Adipocyte (in vitro differentiated cells): Measurements from ENCODE around the gene SRPK2.

ENCODE experiments used
- DNase-seq: peaks from one replicate; pipeline ENCODE4 v3.0.0-alpha.2; 2015; ENCODE audit warnings: low read depth
- H3K27me3 ChIP-seq: replicated peaks from 2 replicates; pipeline ENCODE4 v1.7.0; 2013; ENCODE audit warnings: mild to moderate bottlenecking, low read length, moderate library complexity; ENCODE audit not compliant: control insufficient read depth, insufficient read depth
- H3K36me3 ChIP-seq: 2 replicates; pipeline ENCODE4 v1.7.0; 2013; ENCODE audit warnings: low read length, mild to moderate bottlenecking, moderate library complexity; ENCODE audit not compliant: control insufficient read depth, insufficient read depth, severe bottlenecking
- H3K4me1 ChIP-seq: 2 replicates; pipeline ENCODE4 v1.7.0; 2013; ENCODE audit warnings: mild to moderate bottlenecking, low read length, moderate library complexity; ENCODE audit not compliant: control insufficient read depth, insufficient read depth
- H3K4me3 ChIP-seq: 2 replicates; pipeline ENCODE4 v1.7.0; 2013; ENCODE audit warnings: mild to moderate bottlenecking, low read length, moderate library complexity
- H3K9ac ChIP-seq: 2 replicates; pipeline ENCODE4 v1.7.0; 2013; ENCODE audit warnings: mild to moderate bottlenecking, low read length, moderate library complexity
- H3K9me3 ChIP-seq: 2 replicates; pipeline ENCODE4 v1.7.0; 2013; ENCODE audit warnings: mild to moderate bottlenecking, low read length, moderate library complexity; ENCODE audit not compliant: control insufficient read depth

The SRPK2 gene

DNA sequence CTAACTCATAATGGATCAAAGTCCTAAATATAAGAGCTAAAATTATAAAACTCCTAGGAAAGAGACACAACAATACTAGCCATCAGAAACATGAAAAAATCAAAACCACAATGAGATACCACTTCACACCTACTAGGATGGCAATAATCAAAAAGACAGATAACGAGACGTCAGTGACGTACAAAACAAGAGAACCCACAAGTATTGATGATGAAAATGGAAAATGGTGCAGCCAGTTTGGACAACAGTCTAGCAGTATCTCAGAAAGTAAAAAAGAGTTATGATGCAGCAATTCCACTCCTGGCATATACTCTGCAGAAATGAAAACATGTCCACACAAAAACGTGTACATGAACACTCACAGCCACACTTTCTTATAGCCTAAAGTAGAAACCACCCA, 173.5 kb downstream of the SRPK2 start:
- H3K4me3 ChIP-seq = no peak overlapping the region
- no peaks in the 10 kb centered on the region for H3K36me3 ChIP-seq
- no peaks in the 10 kb centered on the region for H3K27me3 ChIP-seq
- no peak for DNase-seq
- H3K9me3 ChIP-seq = no peaks in the 10 kb centered on the region
- peaks cover 11% of the 10 kb centered on the region for H3K4me1 ChIP-seq
- no peak overlapping the region for H3K9ac ChIP-seq

DNA sequence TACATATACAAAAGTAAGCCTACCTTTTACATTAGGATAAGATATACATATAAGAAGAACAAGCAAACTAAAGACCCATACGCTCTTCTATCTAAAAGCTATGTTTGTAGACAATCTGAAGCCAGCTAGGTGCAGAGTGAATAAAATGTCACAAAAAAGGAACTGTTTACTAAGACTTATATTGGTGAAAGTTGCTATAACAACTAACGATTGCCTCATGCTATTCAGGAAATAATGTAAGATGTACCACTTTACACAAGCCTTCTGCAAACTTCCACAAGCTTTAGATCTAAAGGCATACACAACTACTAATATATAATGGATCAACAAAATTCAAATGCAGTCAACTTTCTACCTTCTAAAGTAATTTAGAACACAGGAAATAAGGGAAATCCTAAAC, 175.1 kb downstream of the SRPK2 start:
- H3K9ac ChIP-seq = no peak overlapping the region

DNA sequence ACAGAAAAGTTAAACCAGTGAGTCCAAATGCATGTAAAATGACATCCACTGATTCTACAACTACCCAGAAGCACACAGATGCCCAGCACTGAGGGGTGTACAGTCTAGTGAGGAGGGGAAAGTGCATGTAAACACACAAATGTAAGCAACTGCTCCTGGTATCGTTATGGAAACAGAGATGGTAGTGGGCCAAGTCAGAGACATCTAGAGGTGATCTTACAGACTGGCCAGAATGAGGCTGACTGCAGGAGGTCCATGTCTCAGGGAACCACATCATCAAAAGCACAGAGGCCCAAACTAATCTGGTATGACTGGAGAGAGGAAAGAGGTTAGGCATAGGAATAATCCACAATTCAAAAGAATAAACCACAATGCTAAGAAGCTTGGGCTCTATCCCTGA, 176.5 kb downstream of the SRPK2 start:
- no peaks in the 10 kb centered on the region for H3K9me3 ChIP-seq
- H3K27me3 ChIP-seq = no peaks in the 10 kb centered on the region
- H3K4me3 ChIP-seq = no peak overlapping the region

More for the DNA sequence above, 175.1 kb downstream of the SRPK2 start:
- Histone ChIP-seq H3K4me1 (peaks cover 3% of the 10 kb centered on the region), H3K9me3 (no peaks in the 10 kb centered on the region), H3K4me3 (no peak overlapping the region), H3K36me3 (no peaks in the 10 kb centered on the region), H3K27me3 (no peaks in the 10 kb centered on the region)
- DNase-seq = no peak

DNA sequence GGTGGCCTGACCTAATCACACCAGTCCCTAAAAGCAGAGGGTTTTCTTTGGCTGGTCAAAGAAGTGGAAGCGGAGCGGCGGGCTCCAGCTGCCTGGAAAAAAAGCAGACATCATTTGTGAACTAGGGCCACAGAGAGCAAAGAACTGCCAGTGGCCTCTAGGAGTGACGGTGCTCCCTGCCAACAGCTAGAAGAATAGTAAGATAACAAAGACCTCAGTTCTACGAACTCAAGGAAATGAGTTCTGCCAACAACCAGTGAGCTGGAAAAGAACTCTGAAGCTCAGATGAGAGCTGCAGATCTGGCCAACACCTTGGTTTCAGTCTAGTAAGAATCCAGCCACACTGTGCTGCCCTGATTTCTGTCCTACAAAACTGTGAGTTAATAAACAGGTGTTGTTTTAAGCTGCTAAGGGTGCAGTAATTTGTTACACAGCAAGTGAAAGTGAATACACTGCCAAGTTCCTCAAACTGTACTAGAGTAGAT, 178.0 kb downstream of the SRPK2 start:
- Histone ChIP-seq H3K4me3 (no peak overlapping the region), H3K9ac (no peak overlapping the region), H3K36me3 (no peaks in the 10 kb centered on the region), H3K4me1 (no peaks in the 10 kb centered on the region), H3K9me3 (no peaks in the 10 kb centered on the region), H3K27me3 (no peaks in the 10 kb centered on the region)
- DNase-seq = no peak

More for the DNA sequence above, 176.5 kb downstream of the SRPK2 start:
- H3K36me3 ChIP-seq = no peaks in the 10 kb centered on the region
- H3K4me1 ChIP-seq = no peaks in the 10 kb centered on the region
- no peak for DNase-seq
- no peak overlapping the region for H3K9ac ChIP-seq

DNA sequence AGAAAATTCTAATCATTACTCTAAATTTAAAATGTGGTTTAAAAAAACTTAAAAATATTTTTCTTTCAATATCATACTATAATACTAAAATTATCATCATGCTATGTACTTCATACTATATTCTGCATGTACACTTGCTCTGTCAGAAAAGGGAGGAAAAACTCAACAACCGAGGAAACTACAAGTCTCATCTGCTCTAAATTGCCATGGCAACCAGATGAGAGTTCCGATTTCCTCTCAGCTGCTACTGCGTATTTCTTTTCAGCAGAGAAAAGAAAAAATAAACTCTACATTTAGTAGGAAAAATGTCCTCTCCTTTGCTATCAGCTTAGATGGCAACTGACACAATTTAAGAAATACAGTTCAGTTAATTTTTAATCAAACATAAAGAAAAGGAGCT, 178.9 kb downstream of the SRPK2 start:
- Histone ChIP-seq H3K4me3 (no peak overlapping the region), H3K27me3 (no peaks in the 10 kb centered on the region), H3K9ac (no peak overlapping the region), H3K36me3 (no peaks in the 10 kb centered on the region), H3K9me3 (no peaks in the 10 kb centered on the region), H3K4me1 (no peaks in the 10 kb centered on the region)
- no peak for DNase-seq

DNA sequence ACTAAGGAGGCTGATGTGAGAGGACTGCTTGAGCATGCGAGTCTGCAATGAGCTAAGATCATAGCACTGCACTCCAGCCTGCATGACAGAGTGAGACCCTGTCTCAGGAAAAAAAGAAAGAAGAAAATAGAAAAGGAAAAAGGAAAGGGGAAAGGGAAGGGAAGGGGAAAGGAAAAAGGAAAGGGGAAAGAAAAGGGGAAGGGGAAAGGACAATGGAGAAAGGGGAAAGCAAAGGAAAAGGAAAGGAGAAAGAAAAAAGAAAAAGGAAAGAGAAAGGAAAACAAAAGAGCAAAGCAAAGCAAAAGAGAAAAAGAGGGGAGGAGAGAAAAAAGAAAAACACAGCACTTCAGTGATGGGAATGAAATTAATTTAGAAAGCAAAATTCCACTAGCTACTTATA, 179.3 kb downstream of the SRPK2 start:
- no peak overlapping the region for H3K9ac ChIP-seq
- no peaks in the 10 kb centered on the region for H3K36me3 ChIP-seq
- no peaks in the 10 kb centered on the region for H3K9me3 ChIP-seq
- H3K4me1 ChIP-seq = no peaks in the 10 kb centered on the region
- no peak for DNase-seq
- H3K27me3 ChIP-seq = no peaks in the 10 kb centered on the region
- no peak overlapping the region for H3K4me3 ChIP-seq

DNA sequence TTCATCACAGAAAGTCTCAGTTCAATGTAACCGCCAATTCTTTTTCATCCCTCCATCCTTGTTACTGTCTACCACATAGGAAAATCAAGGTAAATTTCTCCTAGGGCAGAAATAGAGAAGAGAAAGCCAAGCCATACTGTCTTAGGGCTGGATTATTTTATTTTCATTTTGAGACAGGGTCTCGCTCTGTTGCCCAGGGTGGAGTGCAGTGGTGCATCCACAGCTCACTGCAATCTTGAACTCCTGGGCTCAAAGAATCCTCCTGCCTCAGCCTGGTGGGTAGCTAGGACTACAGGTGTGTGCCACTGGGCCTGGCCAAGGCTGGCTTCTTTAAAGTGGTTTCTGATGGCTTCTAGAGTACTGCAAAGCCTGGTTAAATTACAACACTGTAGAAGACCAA, 181.7 kb downstream of the SRPK2 start:
- H3K9me3 ChIP-seq = no peaks in the 10 kb centered on the region
- DNase-seq = no peak
- H3K4me1 ChIP-seq = no peaks in the 10 kb centered on the region

DNA sequence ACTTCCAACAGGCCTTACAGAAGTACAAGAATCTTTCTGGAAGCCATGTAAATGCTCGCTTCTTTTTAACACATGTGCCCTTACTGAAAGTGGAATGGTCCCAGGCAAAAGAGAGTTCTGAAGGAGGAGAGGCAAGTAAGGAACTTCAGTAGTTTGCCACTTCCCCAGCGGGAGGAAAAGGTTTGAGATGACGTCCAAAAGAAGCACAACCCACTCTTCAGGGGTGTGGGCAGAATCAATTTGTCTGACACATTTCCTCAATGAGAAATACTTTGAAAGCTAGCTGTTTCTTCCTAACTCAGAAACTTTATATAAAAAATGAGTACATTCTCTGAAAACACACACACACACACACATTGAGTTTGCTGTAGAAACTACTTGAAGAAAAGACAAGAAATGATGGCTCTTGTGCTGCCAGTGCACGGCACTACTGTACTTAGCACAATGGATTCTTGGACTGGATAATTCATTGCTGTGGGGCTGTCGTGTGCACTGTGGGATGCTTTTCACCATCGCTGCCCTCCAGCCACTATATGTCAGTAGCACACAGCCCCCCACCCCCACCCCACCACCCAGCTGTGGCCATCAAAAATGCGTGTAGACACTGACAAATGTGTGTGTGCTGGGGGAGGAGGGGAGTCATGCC, 183.0 kb downstream of the SRPK2 start:
- Histone ChIP-seq H3K36me3 (peaks cover 18% of the 10 kb centered on the region), H3K4me3 (no peak overlapping the region), H3K9me3 (no peaks in the 10 kb centered on the region), H3K4me1 (no peaks in the 10 kb centered on the region), H3K27me3 (no peaks in the 10 kb centered on the region), H3K9ac (no peak overlapping the region)
- DNase-seq = no peak

More for the DNA sequence above, 181.7 kb downstream of the SRPK2 start:
- H3K9ac ChIP-seq = no peak overlapping the region
- H3K4me3 ChIP-seq = no peak overlapping the region
- H3K27me3 ChIP-seq = no peaks in the 10 kb centered on the region
- H3K36me3 ChIP-seq = peaks cover 8% of the 10 kb centered on the region

DNA sequence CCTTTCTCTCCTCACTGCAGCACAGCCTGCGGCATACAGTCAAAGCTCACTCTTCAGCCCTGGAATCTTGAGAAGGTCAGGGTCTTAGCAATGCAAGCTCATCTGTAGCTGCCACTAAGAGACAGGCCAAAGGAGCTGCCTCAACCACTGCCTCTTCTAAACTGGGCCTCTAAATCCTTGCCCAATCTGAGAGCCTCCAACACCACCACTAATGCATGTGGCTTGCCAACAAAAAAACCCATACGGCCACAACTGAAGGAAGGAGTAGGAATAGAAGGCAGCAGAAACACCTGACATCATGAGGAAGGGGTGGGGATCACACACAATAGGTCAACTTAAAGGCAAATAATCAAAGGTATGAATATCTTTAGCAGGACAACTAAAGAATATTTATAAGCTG, 183.8 kb downstream of the SRPK2 start:
- Histone ChIP-seq H3K27me3 (no peaks in the 10 kb centered on the region), H3K4me1 (no peaks in the 10 kb centered on the region), H3K9me3 (no peaks in the 10 kb centered on the region), H3K36me3 (peaks cover 18% of the 10 kb centered on the region), H3K4me3 (no peak overlapping the region), H3K9ac (no peak overlapping the region)
- no peak for DNase-seq

DNA sequence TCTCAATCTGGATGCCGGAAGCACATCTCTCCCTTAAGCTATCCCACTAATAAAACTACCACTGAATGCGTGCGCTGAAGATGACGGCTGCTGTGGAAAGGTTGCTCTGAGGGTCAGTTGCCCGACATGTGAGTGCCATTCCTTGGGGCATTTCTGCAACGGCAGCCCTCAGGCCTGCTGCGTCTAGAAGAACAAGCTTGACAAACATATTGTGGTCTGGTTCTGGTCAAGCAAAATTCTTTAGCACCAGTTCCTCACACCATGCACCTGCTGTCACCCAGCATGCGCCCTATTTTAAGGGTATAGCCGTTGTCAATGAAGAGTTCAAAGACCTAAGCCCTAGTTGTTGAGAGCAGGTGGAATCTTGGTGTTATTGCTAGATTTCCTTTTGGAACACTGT, 184.2 kb downstream of the SRPK2 start:
- H3K36me3 ChIP-seq = peaks cover 18% of the 10 kb centered on the region
- no peak overlapping the region for H3K9ac ChIP-seq
- no peaks in the 10 kb centered on the region for H3K27me3 ChIP-seq
- no peak for DNase-seq
- H3K9me3 ChIP-seq = no peaks in the 10 kb centered on the region
- H3K4me3 ChIP-seq = no peak overlapping the region
- no peaks in the 10 kb centered on the region for H3K4me1 ChIP-seq

DNA sequence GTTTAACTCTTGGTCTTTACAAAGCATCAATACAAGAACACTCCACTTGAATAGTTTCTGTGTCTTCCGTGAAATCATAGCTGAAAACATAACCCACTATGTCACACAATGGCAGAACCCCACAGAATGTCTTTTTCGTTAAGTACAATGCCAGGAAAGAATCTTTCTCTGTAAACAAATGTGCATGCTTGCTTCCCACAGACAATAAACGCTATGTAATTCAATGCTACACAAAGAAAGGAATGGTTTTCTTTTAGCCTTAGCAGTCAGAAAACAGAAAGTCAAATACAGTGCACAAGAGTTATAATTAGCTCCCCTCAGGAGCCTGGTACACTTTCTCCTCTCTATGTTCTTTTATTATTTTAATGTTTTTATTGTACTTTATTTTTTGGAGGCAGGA, 186.1 kb downstream of the SRPK2 start:
- H3K4me3 ChIP-seq = no peak overlapping the region
- H3K27me3 ChIP-seq = no peaks in the 10 kb centered on the region
- no peak overlapping the region for H3K9ac ChIP-seq
- peaks cover 18% of the 10 kb centered on the region for H3K36me3 ChIP-seq
- no peaks in the 10 kb centered on the region for H3K9me3 ChIP-seq
- peaks cover 13% of the 10 kb centered on the region for H3K4me1 ChIP-seq
- peak; percentile 64 for DNase-seq

DNA sequence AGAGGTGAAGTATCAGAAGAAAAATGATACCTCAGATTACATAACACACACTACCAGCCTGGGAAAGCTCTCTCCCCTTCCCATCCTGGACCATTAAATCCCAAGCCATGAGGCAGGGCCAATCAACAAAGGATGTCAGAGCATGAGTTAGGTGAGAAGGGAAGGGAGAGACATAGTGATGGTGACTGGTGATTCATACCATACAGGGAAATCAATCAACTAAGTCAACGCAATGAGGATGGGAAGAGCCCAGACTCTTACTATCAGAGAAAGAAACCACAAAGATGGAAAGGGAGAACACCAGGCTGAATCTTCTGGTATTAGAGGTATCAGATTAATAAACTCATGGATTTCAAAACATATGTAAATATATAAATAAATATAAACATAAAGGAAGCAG, 189.3 kb downstream of the SRPK2 start:
- H3K27me3 ChIP-seq = no peaks in the 10 kb centered on the region
- H3K4me3 ChIP-seq = no peak overlapping the region
- no peak overlapping the region for H3K9ac ChIP-seq
- peaks cover 18% of the 10 kb centered on the region for H3K36me3 ChIP-seq
- H3K9me3 ChIP-seq = no peaks in the 10 kb centered on the region
- peaks cover 29% of the 10 kb centered on the region for H3K4me1 ChIP-seq
- DNase-seq = no peak
